Thyroid gland (tissue), 4 donors: ENCODE measurements around the gene PODXL.

Experiments used
- POLR2A ChIP-seq, 2 donors: fragments of 450-650 bp; IDR thresholded peaks; one replicate each; pipeline ENCODE4 v1.6.1; 2017; ENCODE audit warnings: antibody characterized with exemption in 2 of 2, mild to moderate bottlenecking in 2 of 2, moderate library complexity in 1 of 2
- TF ChIP-seq, protein P1 (sequence below), 6 experiments: fragments of 200-600 bp in 3 of 6; fragments of 450-650 bp in 3 of 6; sonication (generic) in 3 of 6; IDR thresholded peaks; one replicate each; pipeline ENCODE4 v1.5.1; 2016 to 2019; ENCODE audit warnings: antibody characterized with exemption in 6 of 6, mild to moderate bottlenecking in 2 of 6, inconsistent platforms in 1 of 6, moderate library complexity in 1 of 6

DNA sequence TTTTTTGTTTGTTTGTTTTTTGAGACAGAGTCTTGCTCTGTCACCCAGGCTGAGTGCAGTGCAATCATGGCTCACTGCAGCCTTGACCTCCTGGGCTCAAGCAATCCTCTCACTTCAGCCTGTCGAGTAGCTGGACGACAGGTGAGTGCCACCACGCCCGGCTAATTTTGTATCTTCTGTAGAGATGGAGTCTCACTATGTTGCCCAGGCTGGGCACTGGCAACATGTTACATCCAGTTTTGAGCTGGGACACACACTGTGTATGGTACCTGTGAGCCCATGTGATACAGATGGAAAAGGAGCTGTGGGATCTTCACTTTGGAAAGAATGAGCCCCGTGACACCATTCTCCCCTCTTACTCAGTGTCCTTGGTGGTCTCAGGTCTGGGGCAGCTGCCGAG is 40.4 kb upstream of the PODXL start:
- TF ChIP-seq, protein P1, sequence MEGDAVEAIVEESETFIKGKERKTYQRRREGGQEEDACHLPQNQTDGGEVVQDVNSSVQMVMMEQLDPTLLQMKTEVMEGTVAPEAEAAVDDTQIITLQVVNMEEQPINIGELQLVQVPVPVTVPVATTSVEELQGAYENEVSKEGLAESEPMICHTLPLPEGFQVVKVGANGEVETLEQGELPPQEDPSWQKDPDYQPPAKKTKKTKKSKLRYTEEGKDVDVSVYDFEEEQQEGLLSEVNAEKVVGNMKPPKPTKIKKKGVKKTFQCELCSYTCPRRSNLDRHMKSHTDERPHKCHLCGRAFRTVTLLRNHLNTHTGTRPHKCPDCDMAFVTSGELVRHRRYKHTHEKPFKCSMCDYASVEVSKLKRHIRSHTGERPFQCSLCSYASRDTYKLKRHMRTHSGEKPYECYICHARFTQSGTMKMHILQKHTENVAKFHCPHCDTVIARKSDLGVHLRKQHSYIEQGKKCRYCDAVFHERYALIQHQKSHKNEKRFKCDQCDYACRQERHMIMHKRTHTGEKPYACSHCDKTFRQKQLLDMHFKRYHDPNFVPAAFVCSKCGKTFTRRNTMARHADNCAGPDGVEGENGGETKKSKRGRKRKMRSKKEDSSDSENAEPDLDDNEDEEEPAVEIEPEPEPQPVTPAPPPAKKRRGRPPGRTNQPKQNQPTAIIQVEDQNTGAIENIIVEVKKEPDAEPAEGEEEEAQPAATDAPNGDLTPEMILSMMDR (IDR thresholded peaks at IDR 0.05), result no peak
- no peak for TF ChIP-seq POLR2A (IDR thresholded peaks at IDR 0.05)
